Upper lobe of right lung (tissue), 1 donor: ENCODE results near the gene OSBPL8. TPM values are rescaled to one million over a fixed set of nuclear protein-coding genes. Genes with fewer than 3 reads are reported as not detected.
A peak's percentile ranks its signal among the peaks of the same experiment; 100 is the strongest.

Source experiments
- ATAC-seq: fragments of 200-7000 bp; cut with Tn5 transposase; one replicate; pipeline ENCODE4 v1.9.1; 2020; ENCODE audit warnings: mild to moderate bottlenecking, moderate library complexity
- DNase-seq: peaks from one replicate; pipeline ENCODE4 v3.0.0-alpha.2; 2020
- H3K27ac ChIP-seq: fragments of 200-600 bp; one replicate; pipeline ENCODE4 v1.8.0; 2022
- H3K27me3 ChIP-seq: fragments of 200-600 bp; one replicate; pipeline ENCODE4 v1.8.0; 2022; ENCODE audit warnings: mild to moderate bottlenecking
- H3K36me3 ChIP-seq: fragments of 200-600 bp; one replicate; pipeline ENCODE4 v1.8.0; 2022
- H3K4me1 ChIP-seq: fragments of 200-600 bp; one replicate; pipeline ENCODE4 v1.8.0; 2022
- H3K4me3 ChIP-seq: fragments of 200-600 bp; one replicate; pipeline ENCODE4 v1.8.0; 2022; ENCODE audit warnings: mild to moderate bottlenecking
- H3K9me3 ChIP-seq: fragments of 200-600 bp; one replicate; pipeline ENCODE4 v1.8.0; 2022
- intact Hi-C: fragments of 100-400 bp; cut with DNase I; formaldehyde crosslinking; loops from one replicate; pipeline ENCODE4 v1.11.0; 2022
- total RNA-seq: library from RNA; stranded (reverse); fragmentation: NEBNext Ultra II Directional; extraction: Animal tissue kit (Norgen Biotek cat#: 25700); gene quantifications from one replicate; pipeline ENCODE4 v1.2.1, GENCODE V29; 2021
- TF ChIP-seq, protein P1 (sequence below): fragments of 200-600 bp; IDR thresholded peaks from one replicate; pipeline ENCODE4 v1.8.0; 2022; ENCODE audit warnings: antibody characterized with exemption
- donor health status: DM: no; HTN: yes; CAD: no; lungs with severe emphysema.

OSBPL8 gene
- total RNA-seq, 1 donor from 2014 or later: 97.3 TPM

- TF ChIP-seq, protein P1, sequence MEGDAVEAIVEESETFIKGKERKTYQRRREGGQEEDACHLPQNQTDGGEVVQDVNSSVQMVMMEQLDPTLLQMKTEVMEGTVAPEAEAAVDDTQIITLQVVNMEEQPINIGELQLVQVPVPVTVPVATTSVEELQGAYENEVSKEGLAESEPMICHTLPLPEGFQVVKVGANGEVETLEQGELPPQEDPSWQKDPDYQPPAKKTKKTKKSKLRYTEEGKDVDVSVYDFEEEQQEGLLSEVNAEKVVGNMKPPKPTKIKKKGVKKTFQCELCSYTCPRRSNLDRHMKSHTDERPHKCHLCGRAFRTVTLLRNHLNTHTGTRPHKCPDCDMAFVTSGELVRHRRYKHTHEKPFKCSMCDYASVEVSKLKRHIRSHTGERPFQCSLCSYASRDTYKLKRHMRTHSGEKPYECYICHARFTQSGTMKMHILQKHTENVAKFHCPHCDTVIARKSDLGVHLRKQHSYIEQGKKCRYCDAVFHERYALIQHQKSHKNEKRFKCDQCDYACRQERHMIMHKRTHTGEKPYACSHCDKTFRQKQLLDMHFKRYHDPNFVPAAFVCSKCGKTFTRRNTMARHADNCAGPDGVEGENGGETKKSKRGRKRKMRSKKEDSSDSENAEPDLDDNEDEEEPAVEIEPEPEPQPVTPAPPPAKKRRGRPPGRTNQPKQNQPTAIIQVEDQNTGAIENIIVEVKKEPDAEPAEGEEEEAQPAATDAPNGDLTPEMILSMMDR: no peak
- H3K27ac ChIP-seq: no peak overlapping the region
- intact Hi-C loops: no loop called here
These were observed 15.7 kb downstream of the OSBPL8 start for GRCh38 chr12:76543813-76544347.

GRCh38 chr12:76542908-76543307 is 16.7 kb downstream of the OSBPL8 start:
- no peak overlapping the region for H3K27ac ChIP-seq
- ATAC-seq (peak; percentile 65), DNase-seq (no peak)
- TF ChIP-seq, protein P1: no peak
- peaks cover 20% of the 10 kb centered on the region for H3K4me1 ChIP-seq
- no peaks in the 10 kb centered on the region for H3K9me3 ChIP-seq
- no peak overlapping the region for H3K4me3 ChIP-seq
- no peaks in the 10 kb centered on the region for H3K36me3 ChIP-seq
- no peaks in the 10 kb centered on the region for H3K27me3 ChIP-seq
- intact Hi-C loops: no loop called here

More at GRCh38 chr12:76543813-76544347, 15.7 kb downstream of the OSBPL8 start:
- ATAC-seq (no peak), DNase-seq (no peak)
- H3K36me3 ChIP-seq: no peaks in the 10 kb centered on the region
- H3K27me3 ChIP-seq: no peaks in the 10 kb centered on the region
- peaks cover 23% of the 10 kb centered on the region for H3K4me1 ChIP-seq
- no peaks in the 10 kb centered on the region for H3K9me3 ChIP-seq
- no peak overlapping the region for H3K4me3 ChIP-seq

DNA sequence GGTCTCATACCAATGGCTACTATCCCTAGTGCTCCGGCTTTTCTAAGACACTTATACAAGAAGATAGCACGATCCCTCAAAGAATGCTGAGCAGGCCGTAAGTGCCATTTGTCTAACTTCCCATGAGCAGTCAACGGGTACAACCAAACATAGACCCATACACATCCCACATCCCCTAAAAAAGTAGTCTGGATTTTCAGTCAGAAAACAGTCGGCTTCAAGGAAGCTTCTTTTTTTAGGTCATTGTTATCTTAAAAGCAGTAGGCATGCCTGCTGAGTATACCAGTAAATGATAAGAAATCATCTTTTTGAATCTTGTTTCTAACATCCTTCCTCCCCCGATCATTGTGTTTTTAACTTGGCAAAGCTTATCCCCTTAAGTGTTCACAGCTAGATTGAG is 19.8 kb downstream of the OSBPL8 start:
- peaks cover 7% of the 10 kb centered on the region for H3K4me1 ChIP-seq
- H3K27ac ChIP-seq: no peak overlapping the region
- no peaks in the 10 kb centered on the region for H3K27me3 ChIP-seq
- H3K36me3 ChIP-seq: no peaks in the 10 kb centered on the region
- intact Hi-C loops: no loop called here
- TF ChIP-seq, protein P1: no peak
- DNase-seq (no peak), ATAC-seq (no peak)
- no peak overlapping the region for H3K4me3 ChIP-seq
- H3K9me3 ChIP-seq: no peaks in the 10 kb centered on the region

DNA sequence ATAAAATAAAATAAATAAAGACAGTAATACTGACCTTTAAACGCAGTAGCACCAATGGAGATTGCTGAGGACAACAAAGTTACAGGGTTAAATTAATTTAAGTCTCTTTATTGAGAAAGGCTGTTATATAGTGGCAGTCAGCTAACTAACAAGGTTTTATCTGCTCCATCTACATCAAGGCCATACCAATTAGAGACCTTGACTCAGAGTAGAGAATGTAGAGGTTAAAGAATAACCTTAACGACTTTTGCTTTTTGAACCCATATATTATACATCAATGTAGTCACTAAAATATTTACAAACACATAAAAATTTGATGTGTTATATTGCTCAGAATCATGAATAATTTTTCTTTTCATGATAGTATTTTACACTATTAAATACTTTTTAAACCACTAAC is 21.6 kb downstream of the OSBPL8 start:
- DNase-seq (no peak), ATAC-seq (no peak)
- Histone ChIP-seq H3K4me1 (no peaks in the 10 kb centered on the region), H3K27ac (no peak overlapping the region), H3K27me3 (no peaks in the 10 kb centered on the region), H3K9me3 (no peaks in the 10 kb centered on the region), H3K36me3 (no peaks in the 10 kb centered on the region), H3K4me3 (no peak overlapping the region)
- intact Hi-C loops: no loop called here
- TF ChIP-seq, protein P1: no peak

- DNase-seq (no peak), ATAC-seq (no peak)
- TF ChIP-seq, protein P1: no peak
- intact Hi-C loops: no loop called here
- no peaks in the 10 kb centered on the region for H3K4me1 ChIP-seq
- H3K36me3 ChIP-seq: no peaks in the 10 kb centered on the region
- H3K4me3 ChIP-seq: no peak overlapping the region
- no peaks in the 10 kb centered on the region for H3K27me3 ChIP-seq
- H3K27ac ChIP-seq: no peak overlapping the region
- no peaks in the 10 kb centered on the region for H3K9me3 ChIP-seq
These were observed 23.0 kb downstream of the OSBPL8 start for GRCh38 chr12:76536546-76536945.

DNA sequence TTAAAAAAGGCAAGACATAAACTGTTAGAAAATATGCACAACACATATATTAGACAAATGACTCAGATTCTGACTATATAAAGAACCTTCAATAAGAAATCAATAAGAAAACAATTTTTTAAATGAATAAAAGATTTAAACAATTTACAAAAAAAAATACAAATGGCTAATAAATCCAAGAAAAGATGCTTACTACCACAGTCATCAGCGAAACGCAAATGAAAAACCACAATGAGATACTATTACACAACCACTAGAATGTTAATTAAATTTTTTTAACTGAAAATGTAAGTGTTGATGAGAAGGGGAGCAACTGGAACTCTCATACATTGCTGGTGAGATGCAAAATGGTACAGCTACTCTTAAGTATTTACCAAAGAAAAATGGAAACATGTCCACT is 24.4 kb downstream of the OSBPL8 start:
- TF ChIP-seq, protein P1: no peak
- no peaks in the 10 kb centered on the region for H3K9me3 ChIP-seq
- no peaks in the 10 kb centered on the region for H3K4me1 ChIP-seq
- no peaks in the 10 kb centered on the region for H3K36me3 ChIP-seq
- H3K27ac ChIP-seq: no peak overlapping the region
- no peak overlapping the region for H3K4me3 ChIP-seq
- no peaks in the 10 kb centered on the region for H3K27me3 ChIP-seq
- ATAC-seq (no peak), DNase-seq (no peak)
- intact Hi-C loops: no loop called here
